Skeletal muscle satellite cell (primary cell): ENCODE measurements around the gene EBF3.
"Not testable (repeated sequence)": the region's sequence is repeated elsewhere in the genome, so short reads cannot be mapped to it uniquely, and the experiment has no call there.

Experiments
- H3K27me3 ChIP-seq: 2 replicates; pipeline ENCODE4 v1.7.0; 2013; ENCODE audit warnings: low read length; ENCODE audit not compliant: control insufficient read depth, insufficient read depth
- H3K36me3 ChIP-seq: 2 replicates; pipeline ENCODE4 v1.7.0; 2013; ENCODE audit warnings: mild to moderate bottlenecking, control low read depth, low read length; ENCODE audit not compliant: insufficient read depth
- H3K4me1 ChIP-seq: 2 replicates; pipeline ENCODE4 v1.7.0; 2013; ENCODE audit warnings: low read length; ENCODE audit not compliant: control insufficient read depth, insufficient read depth
- H3K4me2 ChIP-seq: 2 replicates; pipeline ENCODE4 v1.7.0; 2013; ENCODE audit warnings: mild to moderate bottlenecking, low read length
- H3K4me3 ChIP-seq: 2 replicates; pipeline ENCODE4 v1.7.0; 2013; ENCODE audit warnings: low read length
- H3K9ac ChIP-seq: 2 replicates; pipeline ENCODE4 v1.7.0; 2013; ENCODE audit warnings: mild to moderate bottlenecking, low read depth, low read length, moderate library complexity
- H3K9me3 ChIP-seq: replicated peaks from 2 replicates; pipeline ENCODE4 v1.7.0; 2013; ENCODE audit warnings: mild to moderate bottlenecking, control low read depth, low read length

Gene EBF3

DNA sequence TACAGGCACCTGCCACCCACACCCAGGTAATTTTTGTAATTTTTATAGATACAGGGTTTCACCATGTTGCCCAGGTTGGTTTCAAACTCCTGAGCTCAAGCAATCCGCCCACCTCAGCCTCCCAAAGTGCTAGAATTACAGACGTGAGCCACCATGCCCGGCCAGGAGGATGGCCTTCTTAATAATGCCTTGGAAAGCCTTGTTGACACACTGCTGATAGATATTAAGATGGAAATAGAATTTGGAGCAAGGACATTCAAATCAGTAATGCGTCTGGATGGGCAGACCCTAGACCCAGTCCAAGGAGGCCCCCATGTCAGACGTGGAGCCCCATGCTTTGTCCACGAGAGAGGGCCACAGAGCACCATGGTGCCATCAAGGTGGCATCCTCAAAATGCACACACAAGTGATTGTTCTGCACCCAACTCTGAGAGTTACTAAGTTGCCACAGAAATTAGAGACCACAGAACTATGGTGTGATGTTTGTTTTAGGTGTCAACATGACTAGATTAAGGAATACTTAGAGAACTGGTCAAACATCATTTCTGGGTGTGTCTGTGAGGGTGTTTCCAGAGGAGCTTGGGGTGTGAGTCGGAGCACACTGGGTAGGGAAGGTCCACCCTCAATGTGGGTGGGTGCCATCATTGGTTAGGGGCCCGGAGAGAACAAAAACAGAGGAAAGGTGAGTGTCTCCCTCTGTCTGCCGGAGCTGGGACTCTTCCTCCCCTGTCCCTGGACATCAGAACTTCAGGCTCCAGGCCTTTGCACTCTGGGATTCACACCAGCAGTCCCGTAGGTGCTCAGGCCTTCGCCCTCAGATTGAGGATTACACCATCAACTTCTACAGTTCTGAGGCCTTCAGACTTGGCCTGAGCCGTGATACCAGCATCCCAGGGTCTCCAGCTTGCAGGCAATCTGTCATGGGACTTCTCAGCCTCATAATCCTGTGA, 34.5 kb downstream of the EBF3 start:
- no peaks in the 10 kb centered on the region for H3K36me3 ChIP-seq
- H3K4me3 ChIP-seq = no peak overlapping the region
- H3K4me1 ChIP-seq = no peaks in the 10 kb centered on the region
- H3K9ac ChIP-seq = no peak overlapping the region
- no peak overlapping the region for H3K4me2 ChIP-seq
- H3K9me3 ChIP-seq = no peaks in the 10 kb centered on the region
- no peaks in the 10 kb centered on the region for H3K27me3 ChIP-seq

DNA sequence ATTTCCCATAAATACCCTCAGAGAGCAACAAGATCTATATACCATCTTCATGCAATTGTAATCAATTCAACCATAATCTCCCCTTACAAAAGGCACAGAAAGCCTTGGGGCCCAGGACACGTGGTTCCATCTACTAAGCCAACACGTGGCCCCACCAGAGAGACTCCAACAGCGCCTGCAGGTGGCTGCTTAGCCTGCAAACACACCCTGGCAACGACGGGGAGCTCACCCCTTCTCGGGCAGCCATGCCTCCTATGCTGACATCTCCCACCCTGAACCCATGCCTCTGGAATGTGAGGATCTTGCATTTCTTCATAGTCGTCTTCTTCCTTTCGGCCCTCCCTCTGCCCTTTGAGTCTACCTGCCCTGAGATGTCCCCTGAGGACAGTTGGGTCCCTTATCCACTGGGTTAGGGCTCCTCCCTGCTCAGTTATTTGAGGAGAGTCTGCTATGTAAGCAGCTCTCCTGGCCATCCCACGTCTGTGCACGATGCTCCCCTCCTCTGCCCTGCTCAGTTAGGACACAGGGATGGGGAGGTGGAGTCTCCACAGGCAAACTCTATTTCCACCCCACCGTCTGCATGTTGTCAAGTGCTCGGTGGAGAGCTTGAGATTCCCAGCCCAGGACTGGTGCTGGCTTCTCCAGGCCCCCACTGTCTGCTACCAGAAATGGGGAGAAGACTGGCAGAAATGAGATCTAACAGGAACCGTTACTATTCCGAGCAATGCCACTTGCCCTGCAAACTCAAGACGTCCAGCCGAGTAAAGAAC, 36.5 kb downstream of the EBF3 start:
- Histone ChIP-seq H3K27me3 (no peaks in the 10 kb centered on the region), H3K9ac (no peak overlapping the region), H3K36me3 (no peaks in the 10 kb centered on the region), H3K9me3 (no peaks in the 10 kb centered on the region), H3K4me3 (no peak overlapping the region), H3K4me1 (no peaks in the 10 kb centered on the region), H3K4me2 (no peak overlapping the region)

DNA sequence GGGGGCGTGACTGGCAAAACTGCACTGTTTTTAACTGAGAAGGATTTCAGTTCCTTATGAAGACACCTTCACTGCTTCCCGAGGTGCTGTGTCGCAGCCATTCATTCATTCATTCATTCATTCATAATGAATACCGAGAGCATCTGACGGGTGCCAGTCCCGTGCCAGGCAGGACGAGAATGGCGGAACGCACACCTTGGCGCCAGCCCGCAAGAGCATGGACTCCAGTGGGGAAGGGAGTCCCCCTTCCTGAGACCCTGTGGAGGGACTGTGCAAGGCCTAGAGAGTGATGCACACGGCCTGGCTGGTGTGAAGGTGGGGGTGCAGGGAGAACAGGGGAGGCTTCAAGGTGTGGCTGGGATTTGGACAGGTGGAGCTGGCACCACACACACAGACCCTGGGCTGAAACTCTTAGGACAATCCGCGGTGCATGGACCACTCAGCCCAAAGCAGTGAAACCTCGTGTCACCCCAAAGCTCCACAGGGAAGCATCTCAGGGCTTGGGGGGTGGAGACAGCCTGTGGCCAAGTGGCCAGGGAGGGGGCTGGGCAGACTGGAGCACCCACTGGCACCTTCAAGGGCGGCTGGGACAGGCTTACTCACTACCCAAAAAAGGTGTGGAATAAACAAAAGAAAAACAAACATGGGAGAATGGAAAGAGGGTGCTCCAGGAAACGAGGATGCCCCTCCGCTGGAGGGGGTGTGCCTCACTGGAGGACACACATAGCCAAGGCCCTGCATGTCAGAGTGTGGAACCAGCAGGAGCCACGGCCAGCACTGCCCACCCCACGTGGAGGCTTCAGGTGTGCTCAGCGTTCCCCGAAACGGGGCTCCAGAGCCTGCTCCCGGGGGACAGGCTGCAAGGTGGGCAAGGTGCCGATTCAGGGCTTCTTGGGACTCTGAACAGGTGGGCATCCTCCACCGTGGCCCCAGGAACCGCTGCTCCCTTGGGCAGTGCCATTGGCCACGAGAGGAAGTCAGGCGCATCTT, 37.7 kb downstream of the EBF3 start:
- Histone ChIP-seq H3K27me3 (no peaks in the 10 kb centered on the region), H3K4me2 (no peak overlapping the region), H3K9me3 (no peaks in the 10 kb centered on the region), H3K9ac (no peak overlapping the region), H3K4me3 (no peak overlapping the region), H3K36me3 (no peaks in the 10 kb centered on the region), H3K4me1 (no peaks in the 10 kb centered on the region)

DNA sequence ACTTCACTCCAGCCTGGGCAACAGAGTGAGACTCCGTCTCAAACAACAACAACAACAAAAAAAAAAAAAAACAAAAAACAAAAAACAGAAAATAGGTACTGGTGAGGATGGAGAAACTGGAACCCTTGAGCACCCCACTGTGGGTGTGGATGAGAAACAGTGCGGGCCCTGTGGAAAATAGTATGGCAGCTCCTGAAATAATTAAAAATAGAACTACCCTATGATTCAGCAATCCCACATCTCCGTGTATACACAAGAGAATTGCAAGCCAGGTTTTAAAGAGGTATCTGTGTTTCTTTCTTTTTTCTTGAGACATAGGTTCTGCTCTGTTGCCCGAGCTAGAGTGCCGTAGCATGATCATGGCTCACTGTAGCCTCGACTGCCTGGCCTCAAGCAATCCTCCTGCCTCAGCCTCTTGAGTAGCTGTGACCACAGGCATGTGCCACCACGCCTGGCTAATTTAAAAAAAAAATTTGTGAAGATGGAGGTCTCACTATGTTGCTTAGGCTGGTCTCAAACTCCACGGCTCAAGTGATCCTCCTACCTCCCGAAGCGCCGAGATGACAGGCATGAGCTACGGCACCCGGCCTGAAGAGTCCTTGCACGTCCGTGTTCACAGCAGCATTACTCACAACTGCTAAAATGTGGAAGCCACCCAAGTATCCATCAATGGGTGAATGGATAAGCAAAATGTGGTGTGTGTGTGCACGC, 39.5 kb downstream of the EBF3 start:
- no peaks in the 10 kb centered on the region for H3K27me3 ChIP-seq
- no peak overlapping the region for H3K9ac ChIP-seq
- H3K4me3 ChIP-seq = no peak overlapping the region
- no peaks in the 10 kb centered on the region for H3K36me3 ChIP-seq
- no peaks in the 10 kb centered on the region for H3K9me3 ChIP-seq
- no peak overlapping the region for H3K4me2 ChIP-seq
- H3K4me1 ChIP-seq = no peaks in the 10 kb centered on the region

DNA sequence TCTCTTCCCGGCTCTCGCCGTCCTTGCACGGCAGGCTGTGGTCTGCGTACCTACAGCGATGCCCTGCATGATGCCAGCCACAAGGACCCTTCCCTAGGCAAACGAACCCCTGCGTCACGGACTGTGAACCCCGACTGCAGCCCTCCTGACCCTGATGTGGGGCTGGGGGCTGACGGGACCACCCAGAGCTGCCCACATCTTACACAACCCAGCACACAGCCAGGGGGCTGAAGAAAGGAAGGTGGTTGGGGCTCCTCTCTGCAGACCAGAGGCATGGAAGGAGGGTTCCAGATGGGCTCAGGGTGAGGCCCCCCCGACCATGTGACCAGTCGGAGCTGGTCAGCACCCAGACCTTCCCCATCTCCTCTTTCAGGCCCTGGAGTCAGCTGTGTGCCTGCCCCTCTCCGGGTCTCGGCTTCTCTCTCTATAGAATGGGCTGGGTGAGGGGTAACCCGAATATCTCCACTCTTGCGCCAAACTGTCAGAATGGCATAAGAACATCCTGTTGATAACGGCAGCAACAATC, 41.4 kb downstream of the EBF3 start:
- Histone ChIP-seq H3K4me1 (no peaks in the 10 kb centered on the region), H3K9ac (no peak overlapping the region), H3K4me3 (no peak overlapping the region)

DNA sequence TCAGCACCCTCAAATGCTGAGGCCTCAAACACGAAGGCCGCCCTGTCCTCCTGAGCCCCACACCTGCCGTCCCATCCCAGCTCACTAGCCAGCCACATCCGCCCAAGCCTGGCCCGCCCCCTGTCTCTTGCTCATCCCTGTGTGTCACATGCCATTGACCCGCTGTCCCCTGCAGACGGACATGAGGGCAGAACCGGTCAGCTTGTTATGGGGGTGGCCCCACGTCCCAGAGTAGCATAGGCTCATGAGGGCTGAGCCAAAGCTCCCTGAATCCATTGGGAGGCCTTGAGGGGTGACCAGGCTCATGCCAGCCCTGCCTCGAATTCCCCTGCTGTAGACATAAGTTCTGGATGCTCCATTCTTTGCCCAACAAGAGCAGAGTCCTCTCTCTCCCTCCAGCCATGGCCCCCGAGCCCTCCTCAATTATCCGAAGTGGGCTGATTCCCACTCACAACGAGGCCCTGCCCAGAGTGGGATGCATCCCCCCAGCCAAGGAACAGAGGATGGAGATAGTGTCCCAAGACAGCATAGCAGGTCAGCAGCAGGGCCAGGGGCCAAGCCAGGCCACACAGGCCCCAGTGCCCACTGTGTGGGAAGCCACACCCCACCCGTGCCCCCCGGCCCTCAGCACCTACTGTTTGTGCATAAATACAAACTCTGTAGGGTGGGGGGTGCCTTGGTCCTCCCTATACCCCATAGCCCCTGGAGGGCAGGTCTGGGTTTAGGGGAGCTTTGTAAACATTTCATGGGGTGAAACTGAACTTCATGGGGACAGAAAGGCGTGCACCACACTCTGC, 42.1 kb downstream of the EBF3 start:
- Histone ChIP-seq H3K36me3 (no peaks in the 10 kb centered on the region), H3K4me2 (no peak overlapping the region), H3K4me1 (no peaks in the 10 kb centered on the region), H3K9me3 (no peaks in the 10 kb centered on the region), H3K9ac (no peak overlapping the region), H3K27me3 (no peaks in the 10 kb centered on the region), H3K4me3 (no peak overlapping the region)

More for the DNA sequence above, 41.4 kb downstream of the EBF3 start:
- no peaks in the 10 kb centered on the region for H3K36me3 ChIP-seq
- H3K9me3 ChIP-seq = no peaks in the 10 kb centered on the region
- H3K27me3 ChIP-seq = no peaks in the 10 kb centered on the region
- H3K4me2 ChIP-seq = no peak overlapping the region

DNA sequence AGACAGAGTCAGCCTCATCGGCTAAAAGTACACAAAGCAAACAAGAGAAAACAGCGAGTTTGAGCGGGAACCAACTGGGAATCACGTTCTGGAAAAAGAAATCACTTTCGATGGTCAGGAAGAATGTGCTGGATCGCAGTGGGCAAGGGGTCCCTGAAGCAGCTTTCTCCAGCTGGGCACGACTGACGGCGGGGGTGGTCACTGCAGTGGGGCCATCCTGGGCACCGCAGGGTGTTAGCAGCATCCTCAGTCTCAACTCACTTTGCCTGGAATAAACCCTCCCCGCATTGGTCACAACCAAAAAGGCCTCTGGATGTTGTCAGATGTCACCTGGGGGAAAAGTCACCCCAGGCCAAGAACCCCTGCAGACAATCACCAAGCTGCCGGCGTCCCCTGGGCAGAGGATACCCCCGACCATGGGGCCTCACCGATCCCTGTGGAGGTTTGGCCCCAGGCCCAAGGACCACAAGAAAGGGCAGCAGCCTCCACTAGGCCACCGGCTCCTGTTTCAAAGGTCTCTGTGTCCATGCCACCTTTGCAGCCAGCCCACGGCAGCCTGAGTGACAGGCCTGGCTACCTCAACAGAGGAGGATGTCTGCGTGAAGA, 42.9 kb downstream of the EBF3 start:
- Histone ChIP-seq H3K4me3 (no peak overlapping the region), H3K9ac (no peak overlapping the region), H3K36me3 (no peaks in the 10 kb centered on the region), H3K27me3 (no peaks in the 10 kb centered on the region), H3K4me1 (no peaks in the 10 kb centered on the region), H3K9me3 (no peaks in the 10 kb centered on the region), H3K4me2 (no peak overlapping the region)

DNA sequence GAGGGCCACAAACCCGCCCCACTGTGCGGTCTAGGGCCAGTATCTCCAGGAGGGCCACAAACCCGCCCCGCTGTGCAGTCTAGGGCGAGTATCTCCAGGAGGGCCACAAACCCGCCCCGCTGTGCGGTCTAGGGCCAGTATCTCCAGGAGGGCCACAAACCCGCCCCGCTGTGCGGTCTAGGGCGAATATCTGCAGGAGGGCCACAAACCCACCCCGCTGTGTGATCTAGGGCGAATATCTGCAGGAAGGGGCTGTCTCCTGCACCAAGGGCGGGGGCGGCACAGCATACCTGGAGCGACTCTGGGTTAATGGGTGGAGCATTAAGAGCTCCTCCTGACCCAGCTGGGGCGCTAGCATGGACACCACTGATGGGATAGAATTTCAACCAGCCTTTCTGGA, 43.9 kb downstream of the EBF3 start:
- not testable (repeated sequence) for H3K9ac ChIP-seq, H3K4me1 ChIP-seq, H3K9me3 ChIP-seq, H3K27me3 ChIP-seq, H3K4me2 ChIP-seq, H3K36me3 ChIP-seq, H3K4me3 ChIP-seq

DNA sequence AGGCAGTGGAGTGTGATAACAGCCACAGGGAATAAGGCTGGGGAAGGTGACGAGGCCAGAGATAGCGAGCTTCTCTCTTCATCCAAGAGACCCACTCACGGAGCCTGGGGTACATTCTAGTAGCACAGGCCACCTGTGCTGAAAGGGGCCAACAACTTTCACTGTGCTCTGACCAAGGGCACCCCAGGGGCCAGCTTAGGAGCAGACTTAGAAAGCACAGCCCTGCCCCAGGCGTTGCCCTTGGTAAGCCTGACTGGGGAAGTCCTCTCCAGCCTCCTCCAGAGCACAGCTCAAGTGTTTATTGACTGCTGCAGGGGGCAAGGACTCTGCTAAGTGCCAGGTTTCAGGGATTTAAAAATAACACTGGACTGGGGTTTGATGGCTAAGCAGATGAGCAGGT, 44.7 kb downstream of the EBF3 start:
- Histone ChIP-seq H3K4me1 (no peaks in the 10 kb centered on the region), H3K9me3 (no peaks in the 10 kb centered on the region), H3K4me2 (no peak overlapping the region), H3K9ac (no peak overlapping the region), H3K4me3 (no peak overlapping the region), H3K27me3 (no peaks in the 10 kb centered on the region), H3K36me3 (peaks cover 3% of the 10 kb centered on the region)

DNA sequence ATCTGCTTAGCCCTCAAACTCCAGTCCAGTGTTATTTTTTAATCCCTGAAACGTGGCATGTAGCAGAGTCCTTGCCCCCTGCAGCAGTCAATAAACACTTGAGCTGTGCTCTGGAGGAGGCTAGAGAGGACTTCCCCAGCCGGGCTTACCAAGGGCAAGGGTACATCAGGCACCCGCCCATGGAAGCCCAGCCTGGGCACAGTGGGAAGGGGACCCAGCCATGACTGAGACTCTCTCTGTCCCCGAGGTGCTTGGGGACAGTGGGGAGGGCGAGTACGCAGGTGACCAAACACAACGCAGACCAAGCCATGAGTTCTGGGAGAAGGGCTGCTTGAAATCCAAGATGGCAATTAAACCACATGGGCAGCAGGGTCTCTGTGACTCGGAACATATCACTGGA, 45.2 kb downstream of the EBF3 start:
- H3K9ac ChIP-seq = no peak overlapping the region
- peaks cover 3% of the 10 kb centered on the region for H3K36me3 ChIP-seq
- H3K4me2 ChIP-seq = no peak overlapping the region
- no peaks in the 10 kb centered on the region for H3K4me1 ChIP-seq
- H3K9me3 ChIP-seq = no peaks in the 10 kb centered on the region
- no peaks in the 10 kb centered on the region for H3K27me3 ChIP-seq
- H3K4me3 ChIP-seq = no peak overlapping the region
